ENCODE results near the gene KCNRG.

KCNRG gene

DNA sequence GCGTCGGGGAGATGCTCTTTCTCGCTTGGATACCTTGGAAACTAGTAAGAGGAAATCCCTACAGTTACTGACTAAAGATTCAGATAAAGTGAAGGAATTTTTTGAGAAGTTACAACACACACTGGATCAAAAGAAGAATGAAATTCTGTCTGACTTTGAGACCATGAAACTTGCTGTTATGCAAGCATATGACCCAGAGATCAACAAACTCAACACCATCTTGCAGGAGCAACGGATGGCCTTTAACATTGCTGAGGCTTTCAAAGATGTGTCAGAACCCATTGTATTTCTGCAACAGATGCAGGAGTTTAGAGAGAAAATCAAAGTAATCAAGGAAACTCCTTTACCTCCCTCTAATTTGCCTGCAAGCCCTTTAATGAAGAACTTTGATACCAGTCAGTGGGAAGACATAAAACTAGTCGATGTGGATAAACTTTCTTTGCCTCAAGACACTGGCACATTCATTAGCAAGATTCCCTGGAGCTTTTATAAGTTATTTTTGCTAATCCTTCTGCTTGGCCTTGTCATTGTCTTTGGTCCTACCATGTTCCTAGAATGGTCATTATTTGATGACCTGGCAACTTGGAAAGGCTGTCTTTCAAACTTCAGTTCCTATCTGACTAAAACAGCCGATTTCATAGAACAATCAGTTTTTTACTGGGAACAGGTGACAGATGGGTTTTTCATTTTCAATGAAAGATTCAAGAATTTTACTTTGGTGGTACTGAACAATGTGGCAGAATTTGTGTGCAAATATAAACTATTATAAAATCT lies 2.7 kb upstream of the KCNRG start:
- TF ChIP-seq ZC3H10 (CRISPR knock-in tag; IDR thresholded peaks at IDR 0.05) (no peak), ESRRG (CRISPR knock-in tag; IDR thresholded peaks at IDR 0.05) (no peak), TOX (CRISPR knock-in tag; IDR thresholded peaks at IDR 0.05; ENCODE audit: borderline replicate concordance) (no peak), GLIS3 (CRISPR knock-in tag; IDR thresholded peaks at IDR 0.05) (no peak), CSDC2 (CRISPR knock-in tag; IDR thresholded peaks at IDR 0.05) (no peak), ZFP3 (CRISPR knock-in tag; IDR thresholded peaks at IDR 0.05) (no peak), SNAI2 (CRISPR knock-in tag; IDR thresholded peaks at IDR 0.05) (no peak), ZNF8 (CRISPR knock-in tag; IDR thresholded peaks at IDR 0.05) (no peak), BACH2 (CRISPR knock-in tag; IDR thresholded peaks at IDR 0.05; ENCODE audit: borderline replicate concordance) (no peak), ZFP30 (CRISPR knock-in tag; IDR thresholded peaks at IDR 0.05) (no peak)
- TF ChIP-seq, protein P1, sequence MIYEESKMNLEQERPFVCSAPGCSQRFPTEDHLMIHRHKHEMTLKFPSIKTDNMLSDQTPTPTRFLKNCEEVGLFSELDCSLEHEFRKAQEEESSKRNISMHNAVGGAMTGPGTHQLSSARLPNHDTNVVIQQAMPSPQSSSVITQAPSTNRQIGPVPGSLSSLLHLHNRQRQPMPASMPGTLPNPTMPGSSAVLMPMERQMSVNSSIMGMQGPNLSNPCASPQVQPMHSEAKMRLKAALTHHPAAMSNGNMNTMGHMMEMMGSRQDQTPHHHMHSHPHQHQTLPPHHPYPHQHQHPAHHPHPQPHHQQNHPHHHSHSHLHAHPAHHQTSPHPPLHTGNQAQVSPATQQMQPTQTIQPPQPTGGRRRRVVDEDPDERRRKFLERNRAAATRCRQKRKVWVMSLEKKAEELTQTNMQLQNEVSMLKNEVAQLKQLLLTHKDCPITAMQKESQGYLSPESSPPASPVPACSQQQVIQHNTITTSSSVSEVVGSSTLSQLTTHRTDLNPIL (CRISPR knock-in tag; IDR thresholded peaks at IDR 0.05; ENCODE audit: low read depth), result no peak
- TF ChIP-seq, protein P2, sequence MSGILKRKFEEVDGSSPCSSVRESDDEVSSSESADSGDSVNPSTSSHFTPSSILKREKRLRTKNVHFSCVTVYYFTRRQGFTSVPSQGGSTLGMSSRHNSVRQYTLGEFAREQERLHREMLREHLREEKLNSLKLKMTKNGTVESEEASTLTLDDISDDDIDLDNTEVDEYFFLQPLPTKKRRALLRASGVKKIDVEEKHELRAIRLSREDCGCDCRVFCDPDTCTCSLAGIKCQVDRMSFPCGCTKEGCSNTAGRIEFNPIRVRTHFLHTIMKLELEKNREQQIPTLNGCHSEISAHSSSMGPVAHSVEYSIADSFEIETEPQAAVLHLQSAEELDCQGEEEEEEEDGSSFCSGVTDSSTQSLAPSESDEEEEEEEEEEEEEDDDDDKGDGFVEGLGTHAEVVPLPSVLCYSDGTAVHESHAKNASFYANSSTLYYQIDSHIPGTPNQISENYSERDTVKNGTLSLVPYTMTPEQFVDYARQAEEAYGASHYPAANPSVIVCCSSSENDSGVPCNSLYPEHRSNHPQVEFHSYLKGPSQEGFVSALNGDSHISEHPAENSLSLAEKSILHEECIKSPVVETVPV (CRISPR knock-in tag; IDR thresholded peaks at IDR 0.05), result no peak
- TF ChIP-seq, protein P3, sequence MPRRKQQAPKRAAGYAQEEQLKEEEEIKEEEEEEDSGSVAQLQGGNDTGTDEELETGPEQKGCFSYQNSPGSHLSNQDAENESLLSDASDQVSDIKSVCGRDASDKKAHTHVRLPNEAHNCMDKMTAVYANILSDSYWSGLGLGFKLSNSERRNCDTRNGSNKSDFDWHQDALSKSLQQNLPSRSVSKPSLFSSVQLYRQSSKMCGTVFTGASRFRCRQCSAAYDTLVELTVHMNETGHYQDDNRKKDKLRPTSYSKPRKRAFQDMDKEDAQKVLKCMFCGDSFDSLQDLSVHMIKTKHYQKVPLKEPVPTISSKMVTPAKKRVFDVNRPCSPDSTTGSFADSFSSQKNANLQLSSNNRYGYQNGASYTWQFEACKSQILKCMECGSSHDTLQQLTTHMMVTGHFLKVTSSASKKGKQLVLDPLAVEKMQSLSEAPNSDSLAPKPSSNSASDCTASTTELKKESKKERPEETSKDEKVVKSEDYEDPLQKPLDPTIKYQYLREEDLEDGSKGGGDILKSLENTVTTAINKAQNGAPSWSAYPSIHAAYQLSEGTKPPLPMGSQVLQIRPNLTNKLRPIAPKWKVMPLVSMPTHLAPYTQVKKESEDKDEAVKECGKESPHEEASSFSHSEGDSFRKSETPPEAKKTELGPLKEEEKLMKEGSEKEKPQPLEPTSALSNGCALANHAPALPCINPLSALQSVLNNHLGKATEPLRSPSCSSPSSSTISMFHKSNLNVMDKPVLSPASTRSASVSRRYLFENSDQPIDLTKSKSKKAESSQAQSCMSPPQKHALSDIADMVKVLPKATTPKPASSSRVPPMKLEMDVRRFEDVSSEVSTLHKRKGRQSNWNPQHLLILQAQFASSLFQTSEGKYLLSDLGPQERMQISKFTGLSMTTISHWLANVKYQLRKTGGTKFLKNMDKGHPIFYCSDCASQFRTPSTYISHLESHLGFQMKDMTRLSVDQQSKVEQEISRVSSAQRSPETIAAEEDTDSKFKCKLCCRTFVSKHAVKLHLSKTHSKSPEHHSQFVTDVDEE (CRISPR knock-in tag; IDR thresholded peaks at IDR 0.05), result no peak
- TF ChIP-seq, protein P4, sequence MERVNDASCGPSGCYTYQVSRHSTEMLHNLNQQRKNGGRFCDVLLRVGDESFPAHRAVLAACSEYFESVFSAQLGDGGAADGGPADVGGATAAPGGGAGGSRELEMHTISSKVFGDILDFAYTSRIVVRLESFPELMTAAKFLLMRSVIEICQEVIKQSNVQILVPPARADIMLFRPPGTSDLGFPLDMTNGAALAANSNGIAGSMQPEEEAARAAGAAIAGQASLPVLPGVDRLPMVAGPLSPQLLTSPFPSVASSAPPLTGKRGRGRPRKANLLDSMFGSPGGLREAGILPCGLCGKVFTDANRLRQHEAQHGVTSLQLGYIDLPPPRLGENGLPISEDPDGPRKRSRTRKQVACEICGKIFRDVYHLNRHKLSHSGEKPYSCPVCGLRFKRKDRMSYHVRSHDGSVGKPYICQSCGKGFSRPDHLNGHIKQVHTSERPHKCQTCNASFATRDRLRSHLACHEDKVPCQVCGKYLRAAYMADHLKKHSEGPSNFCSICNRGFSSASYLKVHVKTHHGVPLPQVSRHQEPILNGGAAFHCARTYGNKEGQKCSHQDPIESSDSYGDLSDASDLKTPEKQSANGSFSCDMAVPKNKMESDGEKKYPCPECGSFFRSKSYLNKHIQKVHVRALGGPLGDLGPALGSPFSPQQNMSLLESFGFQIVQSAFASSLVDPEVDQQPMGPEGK (CRISPR knock-in tag; IDR thresholded peaks at IDR 0.05; ENCODE audit: borderline replicate concordance), result no peak

DNA sequence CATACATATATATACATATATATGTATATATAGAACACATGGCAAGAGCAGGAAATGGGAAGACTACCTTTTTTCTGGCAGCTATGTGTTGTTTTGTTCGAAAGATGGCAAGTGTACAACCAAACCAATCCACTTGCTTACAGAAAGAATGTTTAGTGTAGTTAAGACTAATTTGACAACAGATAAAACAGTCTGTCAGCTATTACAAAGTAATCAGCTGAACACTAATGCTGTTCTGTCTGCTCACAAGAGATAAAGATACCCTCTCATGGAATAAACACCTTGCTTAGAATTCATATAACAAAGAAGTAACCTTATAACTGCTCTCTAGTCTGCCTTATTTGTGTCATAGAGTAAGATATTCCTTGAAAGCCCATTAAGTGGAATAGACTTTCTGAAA lies 858 bp upstream of the KCNRG start:
- ATAC-seq, result no peak
- no peak for TF ChIP-seq ARNTL (CRISPR knock-in tag; IDR thresholded peaks at IDR 0.05; ENCODE audit: borderline replicate concordance, low read depth)
- TF ChIP-seq, protein P5, sequence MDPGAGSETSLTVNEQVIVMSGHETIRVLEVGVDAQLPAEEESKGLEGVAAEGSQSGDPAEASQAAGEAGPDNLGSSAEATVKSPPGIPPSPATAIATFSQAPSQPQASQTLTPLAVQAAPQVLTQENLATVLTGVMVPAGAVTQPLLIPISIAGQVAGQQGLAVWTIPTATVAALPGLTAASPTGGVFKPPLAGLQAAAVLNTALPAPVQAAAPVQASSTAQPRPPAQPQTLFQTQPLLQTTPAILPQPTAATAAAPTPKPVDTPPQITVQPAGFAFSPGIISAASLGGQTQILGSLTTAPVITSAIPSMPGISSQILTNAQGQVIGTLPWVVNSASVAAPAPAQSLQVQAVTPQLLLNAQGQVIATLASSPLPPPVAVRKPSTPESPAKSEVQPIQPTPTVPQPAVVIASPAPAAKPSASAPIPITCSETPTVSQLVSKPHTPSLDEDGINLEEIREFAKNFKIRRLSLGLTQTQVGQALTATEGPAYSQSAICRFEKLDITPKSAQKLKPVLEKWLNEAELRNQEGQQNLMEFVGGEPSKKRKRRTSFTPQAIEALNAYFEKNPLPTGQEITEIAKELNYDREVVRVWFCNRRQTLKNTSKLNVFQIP (CRISPR knock-in tag; IDR thresholded peaks at IDR 0.05; ENCODE audit: borderline replicate concordance, low read depth), result no peak
- no peak for TF ChIP-seq ZNF8 (CRISPR knock-in tag; IDR thresholded peaks at IDR 0.05)
- TF ChIP-seq, protein P4 (CRISPR knock-in tag; IDR thresholded peaks at IDR 0.05; ENCODE audit: borderline replicate concordance), result no peak

More for the DNA sequence above, 2.7 kb upstream of the KCNRG start:
- ATAC-seq, result no peak

DNA sequence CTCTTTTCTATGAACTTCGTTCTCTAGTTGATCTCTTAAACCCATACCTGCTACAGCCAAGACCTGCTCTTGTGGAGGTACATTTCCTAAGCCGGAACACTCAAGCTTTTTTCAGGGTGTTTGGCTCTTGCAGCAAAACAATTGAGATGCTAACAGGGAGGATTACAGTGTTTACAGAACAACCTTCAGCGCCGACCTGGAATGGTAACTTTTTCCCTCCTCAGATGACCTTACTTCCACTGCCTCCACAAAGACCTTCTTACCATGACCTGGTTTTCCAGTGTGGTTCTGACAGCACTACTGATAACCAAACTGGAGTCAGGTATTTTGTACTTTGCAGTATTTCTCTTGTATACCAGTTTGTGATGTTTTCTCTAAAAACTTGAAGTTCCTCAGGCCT lies 506 bp downstream of the KCNRG start:
- TF ChIP-seq BACH2 (CRISPR knock-in tag; IDR thresholded peaks at IDR 0.05; ENCODE audit: borderline replicate concordance) (no peak), GLIS3 (CRISPR knock-in tag; IDR thresholded peaks at IDR 0.05) (no peak)
- no peak for ATAC-seq

Measured in SK-N-SH treated with all-trans-retinoic acid at 6 μM for 48 hours (cell line).